ENCODE measurements around the gene PLSCR2.
"Not testable (repeated sequence)": the region's sequence is repeated elsewhere in the genome, so short reads cannot be mapped to it uniquely, and the experiment has no call there.

PLSCR2 gene

GRCh38 chr3:146414010-146414409, 55.4 kb downstream of the PLSCR2 start:
- DNase-seq (ENCODE audit: low read depth in 1 of 2, low spot score in 1 of 2): no peak
- Histone ChIP-seq H3K27ac (replicated peaks) (no peak overlapping the region), H3K27me3 (ENCODE audit: insufficient read depth, poor library complexity, severe bottlenecking) (no peaks in the 10 kb centered on the region), H3K4me3 (replicated peaks; ENCODE audit: insufficient read depth, low read length) (no peak overlapping the region)
- TF ChIP-seq, protein P1, sequence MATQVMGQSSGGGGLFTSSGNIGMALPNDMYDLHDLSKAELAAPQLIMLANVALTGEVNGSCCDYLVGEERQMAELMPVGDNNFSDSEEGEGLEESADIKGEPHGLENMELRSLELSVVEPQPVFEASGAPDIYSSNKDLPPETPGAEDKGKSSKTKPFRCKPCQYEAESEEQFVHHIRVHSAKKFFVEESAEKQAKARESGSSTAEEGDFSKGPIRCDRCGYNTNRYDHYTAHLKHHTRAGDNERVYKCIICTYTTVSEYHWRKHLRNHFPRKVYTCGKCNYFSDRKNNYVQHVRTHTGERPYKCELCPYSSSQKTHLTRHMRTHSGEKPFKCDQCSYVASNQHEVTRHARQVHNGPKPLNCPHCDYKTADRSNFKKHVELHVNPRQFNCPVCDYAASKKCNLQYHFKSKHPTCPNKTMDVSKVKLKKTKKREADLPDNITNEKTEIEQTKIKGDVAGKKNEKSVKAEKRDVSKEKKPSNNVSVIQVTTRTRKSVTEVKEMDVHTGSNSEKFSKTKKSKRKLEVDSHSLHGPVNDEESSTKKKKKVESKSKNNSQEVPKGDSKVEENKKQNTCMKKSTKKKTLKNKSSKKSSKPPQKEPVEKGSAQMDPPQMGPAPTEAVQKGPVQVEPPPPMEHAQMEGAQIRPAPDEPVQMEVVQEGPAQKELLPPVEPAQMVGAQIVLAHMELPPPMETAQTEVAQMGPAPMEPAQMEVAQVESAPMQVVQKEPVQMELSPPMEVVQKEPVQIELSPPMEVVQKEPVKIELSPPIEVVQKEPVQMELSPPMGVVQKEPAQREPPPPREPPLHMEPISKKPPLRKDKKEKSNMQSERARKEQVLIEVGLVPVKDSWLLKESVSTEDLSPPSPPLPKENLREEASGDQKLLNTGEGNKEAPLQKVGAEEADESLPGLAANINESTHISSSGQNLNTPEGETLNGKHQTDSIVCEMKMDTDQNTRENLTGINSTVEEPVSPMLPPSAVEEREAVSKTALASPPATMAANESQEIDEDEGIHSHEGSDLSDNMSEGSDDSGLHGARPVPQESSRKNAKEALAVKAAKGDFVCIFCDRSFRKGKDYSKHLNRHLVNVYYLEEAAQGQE (IDR thresholded peaks at IDR 0.05; ENCODE audit: insufficient replicate concordance, low read depth): no peak
- no peak for TF ChIP-seq SPI1 (IDR thresholded peaks at IDR 0.05; ENCODE audit: borderline replicate concordance, low read depth)
- no peak for TF ChIP-seq POLR2AphosphoS5 (IDR thresholded peaks at IDR 0.05; ENCODE audit: low read depth)

DNA sequence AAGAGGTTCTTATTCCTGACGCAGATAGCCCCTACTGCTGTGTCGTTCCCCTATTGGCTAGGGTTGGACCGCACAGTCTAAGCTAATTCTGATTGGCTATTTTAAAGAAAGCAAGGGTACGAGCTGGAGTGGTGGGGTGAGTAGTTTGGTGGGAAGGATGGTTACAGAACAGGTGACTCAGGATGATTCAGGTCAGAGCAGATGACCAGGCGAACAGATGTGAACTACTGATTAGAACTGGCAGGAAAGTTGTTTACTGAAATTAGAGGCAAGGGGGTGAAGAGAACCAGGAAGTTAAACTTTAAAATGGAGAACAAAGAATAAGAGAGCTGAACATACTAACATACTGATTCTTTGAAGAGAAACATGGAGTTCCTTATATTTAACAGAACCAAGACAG, 56.6 kb downstream of the PLSCR2 start:
- not testable (repeated sequence) for DNase-seq (ENCODE audit: low read depth in 1 of 2, low spot score in 1 of 2); H3K4me3 ChIP-seq (replicated peaks; ENCODE audit: insufficient read depth, low read length); H3K27me3 ChIP-seq (ENCODE audit: insufficient read depth, poor library complexity, severe bottlenecking); H3K27ac ChIP-seq (replicated peaks)

- Histone ChIP-seq H3K27me3 (ENCODE audit: insufficient read depth, poor library complexity, severe bottlenecking) (no peaks in the 10 kb centered on the region), H3K4me3 (replicated peaks; ENCODE audit: insufficient read depth, low read length) (no peak overlapping the region), H3K27ac (replicated peaks) (no peak overlapping the region)
- TF ChIP-seq, protein P1 (IDR thresholded peaks at IDR 0.05; ENCODE audit: insufficient replicate concordance, low read depth): no peak
- TF ChIP-seq POLR2AphosphoS5 (IDR thresholded peaks at IDR 0.05; ENCODE audit: low read depth) (no peak), SPI1 (IDR thresholded peaks at IDR 0.05; ENCODE audit: borderline replicate concordance, low read depth) (no peak), GABPA (IDR thresholded peaks at IDR 0.05; ENCODE audit: low read depth) (no peak)
- TF ChIP-seq, protein P2, sequence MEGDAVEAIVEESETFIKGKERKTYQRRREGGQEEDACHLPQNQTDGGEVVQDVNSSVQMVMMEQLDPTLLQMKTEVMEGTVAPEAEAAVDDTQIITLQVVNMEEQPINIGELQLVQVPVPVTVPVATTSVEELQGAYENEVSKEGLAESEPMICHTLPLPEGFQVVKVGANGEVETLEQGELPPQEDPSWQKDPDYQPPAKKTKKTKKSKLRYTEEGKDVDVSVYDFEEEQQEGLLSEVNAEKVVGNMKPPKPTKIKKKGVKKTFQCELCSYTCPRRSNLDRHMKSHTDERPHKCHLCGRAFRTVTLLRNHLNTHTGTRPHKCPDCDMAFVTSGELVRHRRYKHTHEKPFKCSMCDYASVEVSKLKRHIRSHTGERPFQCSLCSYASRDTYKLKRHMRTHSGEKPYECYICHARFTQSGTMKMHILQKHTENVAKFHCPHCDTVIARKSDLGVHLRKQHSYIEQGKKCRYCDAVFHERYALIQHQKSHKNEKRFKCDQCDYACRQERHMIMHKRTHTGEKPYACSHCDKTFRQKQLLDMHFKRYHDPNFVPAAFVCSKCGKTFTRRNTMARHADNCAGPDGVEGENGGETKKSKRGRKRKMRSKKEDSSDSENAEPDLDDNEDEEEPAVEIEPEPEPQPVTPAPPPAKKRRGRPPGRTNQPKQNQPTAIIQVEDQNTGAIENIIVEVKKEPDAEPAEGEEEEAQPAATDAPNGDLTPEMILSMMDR (IDR thresholded peaks at IDR 0.05; ENCODE audit: insufficient read depth, low read length): no peak
- DNase-seq (ENCODE audit: low read depth in 1 of 2, low spot score in 1 of 2): no peak
Observed at GRCh38 chr3:146407956-146408355, 61.4 kb downstream of the PLSCR2 start.

DNA sequence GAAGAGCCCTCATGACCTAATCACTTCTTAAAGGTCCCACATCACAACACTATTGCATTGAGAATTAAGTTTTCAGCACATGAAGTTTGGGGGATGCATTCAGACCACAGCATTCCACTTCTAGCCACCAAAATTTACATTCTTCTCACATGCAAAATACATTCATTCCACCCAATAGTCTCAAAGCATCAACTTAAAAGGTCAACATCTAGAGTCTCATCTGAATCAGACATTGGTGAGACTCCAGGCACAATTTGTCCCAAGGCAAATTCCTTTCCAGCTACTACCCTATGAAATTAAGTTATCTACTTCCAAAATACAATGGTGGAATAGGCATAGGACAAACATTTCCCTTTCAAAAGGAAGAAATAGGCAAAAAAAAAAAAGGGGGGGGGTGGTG, 64.9 kb downstream of the PLSCR2 start:
- TF ChIP-seq SPI1 (IDR thresholded peaks at IDR 0.05; ENCODE audit: borderline replicate concordance, low read depth) (no peak), GABPA (IDR thresholded peaks at IDR 0.05; ENCODE audit: low read depth) (no peak), POLR2AphosphoS5 (IDR thresholded peaks at IDR 0.05; ENCODE audit: low read depth) (no peak)
- TF ChIP-seq, protein P2 (IDR thresholded peaks at IDR 0.05; ENCODE audit: insufficient read depth, low read length): no peak
- TF ChIP-seq, protein P1 (IDR thresholded peaks at IDR 0.05; ENCODE audit: insufficient replicate concordance, low read depth): no peak
- H3K4me3 ChIP-seq (replicated peaks; ENCODE audit: insufficient read depth, low read length): no peak overlapping the region
- no peak overlapping the region for H3K27ac ChIP-seq (replicated peaks)
- H3K27me3 ChIP-seq (ENCODE audit: insufficient read depth, poor library complexity, severe bottlenecking): no peaks in the 10 kb centered on the region
- no peak for DNase-seq (ENCODE audit: low read depth in 1 of 2, low spot score in 1 of 2)

Measured in HL-60 (cell line).